GM04504 (cell line): ENCODE results near the gene ZMYND12.
A peak's percentile ranks its signal among the peaks of the same experiment; 100 is the strongest.
"Not testable (repeated sequence)": the region's sequence is repeated elsewhere in the genome, so short reads cannot be mapped to it uniquely, and the experiment has no call there.

Source experiments
- DNase-seq: peaks from one replicate; pipeline ENCODE4 v3.0.0-alpha.2; 2012; ENCODE audit warnings: low read depth

Gene ZMYND12, protein sequence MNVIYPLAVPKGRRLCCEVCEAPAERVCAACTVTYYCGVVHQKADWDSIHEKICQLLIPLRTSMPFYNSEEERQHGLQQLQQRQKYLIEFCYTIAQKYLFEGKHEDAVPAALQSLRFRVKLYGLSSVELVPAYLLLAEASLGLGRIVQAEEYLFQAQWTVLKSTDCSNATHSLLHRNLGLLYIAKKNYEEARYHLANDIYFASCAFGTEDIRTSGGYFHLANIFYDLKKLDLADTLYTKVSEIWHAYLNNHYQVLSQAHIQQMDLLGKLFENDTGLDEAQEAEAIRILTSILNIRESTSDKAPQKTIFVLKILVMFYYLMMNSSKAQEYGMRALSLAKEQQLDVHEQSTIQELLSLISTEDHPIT

GRCh38 chr1:42456010-42456753, at the start of gene ZMYND12, which contains the start of gene PPCS:
TSS of gene ZMYND12 (minus strand) at chr1:42456022. CDS start at chr1:42455997, 25 bp downstream.
TSS of gene PPCS (plus strand) at chr1:42456543. CDS start at chr1:42456566, 23 bp downstream.
- peak; percentile 76 for DNase-seq

- DNase-seq: no peak
Observed at GRCh38 chr1:42504535-42505128, 48.8 kb upstream of the ZMYND12 start.

GRCh38 chr1:42502031-42502430, 46.2 kb upstream of the ZMYND12 start:
- not testable (repeated sequence) for DNase-seq

GRCh38 chr1:42490237-42490636, 34.4 kb upstream of the ZMYND12 start:
- no peak for DNase-seq

GRCh38 chr1:42484382-42484781, 28.6 kb upstream of the ZMYND12 start:
- DNase-seq: peak; percentile 73

- DNase-seq: no peak
Observed at GRCh38 chr1:42482635-42483153, 26.9 kb upstream of the ZMYND12 start.

DNA sequence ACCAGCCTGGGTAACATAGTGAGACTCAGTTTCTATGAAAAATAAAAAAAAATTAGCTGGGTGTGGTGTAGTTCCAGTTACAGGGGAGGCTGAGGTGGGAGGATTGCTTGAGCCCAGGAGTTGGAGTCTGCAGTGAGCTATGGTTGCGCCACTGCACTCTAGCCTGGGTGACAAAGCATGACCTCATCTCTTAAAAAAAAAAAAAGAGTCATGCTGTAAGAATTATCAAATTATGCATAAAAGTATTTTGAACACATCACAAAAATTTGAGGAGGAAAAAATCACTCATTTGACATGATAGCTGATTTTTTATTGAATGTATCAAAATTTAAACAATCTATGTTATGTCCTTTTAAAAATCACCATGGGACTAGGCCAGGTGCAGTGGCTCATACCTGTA, 25.1 kb upstream of the ZMYND12 start:
- DNase-seq: no peak

DNA sequence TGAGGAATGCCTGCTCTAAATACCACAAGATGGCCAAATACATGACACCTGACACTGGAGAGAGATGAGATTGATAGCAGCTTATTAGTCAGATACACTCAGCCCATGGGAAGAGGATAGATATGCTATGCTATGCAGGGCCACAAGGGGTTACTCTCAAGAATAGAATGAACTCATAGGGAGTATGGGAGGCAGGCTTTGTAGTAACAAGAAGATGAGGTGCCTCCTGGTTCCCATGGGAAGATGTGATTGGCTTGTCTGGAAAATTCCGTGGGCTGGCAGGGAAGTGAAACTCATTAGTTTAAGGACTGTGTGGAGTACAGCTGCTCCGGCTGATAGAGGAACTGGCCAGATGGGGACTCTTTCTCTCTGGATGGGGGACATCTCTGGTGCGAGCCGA, 23.8 kb upstream of the ZMYND12 start:
- DNase-seq: no peak

GRCh38 chr1:42477775-42478174, 22.0 kb upstream of the ZMYND12 start:
- DNase-seq: no peak

GRCh38 chr1:42477354-42477753, 21.5 kb upstream of the ZMYND12 start:
- DNase-seq: not testable (repeated sequence)

GRCh38 chr1:42476605-42477004, 20.8 kb upstream of the ZMYND12 start:
- no peak for DNase-seq

DNA sequence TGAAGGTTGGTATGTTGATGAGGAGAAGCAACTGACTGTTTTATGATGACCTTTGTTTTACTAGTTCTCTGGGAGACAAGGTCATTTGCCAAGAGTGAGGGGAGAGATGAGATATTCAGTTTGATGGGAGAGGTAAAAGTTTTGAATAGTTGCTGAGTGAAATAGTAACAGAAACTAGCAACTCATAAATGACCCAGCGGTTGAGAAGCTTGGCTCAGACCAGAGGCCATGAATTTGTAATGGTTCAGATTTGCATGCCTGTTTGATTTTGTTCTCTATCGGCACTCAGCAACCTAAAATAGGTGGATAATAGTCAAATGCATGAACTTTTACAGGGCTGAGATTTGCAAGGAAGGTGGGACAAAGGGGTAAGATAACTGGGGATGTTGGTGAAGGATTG, 13.9 kb upstream of the ZMYND12 start:
- DNase-seq: no peak

GRCh38 chr1:42466030-42466429, 10.2 kb upstream of the ZMYND12 start:
- no peak for DNase-seq

DNA sequence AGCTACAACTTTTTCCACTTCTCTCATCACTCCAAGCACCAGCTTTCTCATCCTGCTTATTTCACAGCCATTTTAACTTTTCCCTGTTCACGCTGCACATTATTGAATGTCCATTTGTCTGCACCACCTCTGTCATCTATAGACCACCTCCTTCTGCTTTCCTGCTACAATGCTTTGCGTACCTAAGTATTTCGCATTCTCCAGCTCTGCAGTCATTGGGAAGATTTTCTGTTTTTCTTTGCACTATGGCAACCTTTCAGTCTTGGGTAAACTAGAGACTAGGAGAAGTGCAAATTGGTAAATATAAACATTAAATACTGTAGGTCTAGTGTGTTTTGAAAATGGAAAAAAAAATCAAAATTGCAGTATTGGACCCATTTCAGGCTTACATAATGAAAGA, 8.1 kb upstream of the ZMYND12 start:
- no peak for DNase-seq

- DNase-seq: peak; percentile 95
Observed at GRCh38 chr1:42462828-42463763, 7.3 kb upstream of the ZMYND12 start, which contains the start of gene CCDC30. TSS of gene CCDC30 (plus strand) at chr1:42463286. CDS start at chr1:42480552, 17,266 bp downstream.

GRCh38 chr1:42461196-42461595, 5.4 kb upstream of the ZMYND12 start:
- no peak for DNase-seq

DNA sequence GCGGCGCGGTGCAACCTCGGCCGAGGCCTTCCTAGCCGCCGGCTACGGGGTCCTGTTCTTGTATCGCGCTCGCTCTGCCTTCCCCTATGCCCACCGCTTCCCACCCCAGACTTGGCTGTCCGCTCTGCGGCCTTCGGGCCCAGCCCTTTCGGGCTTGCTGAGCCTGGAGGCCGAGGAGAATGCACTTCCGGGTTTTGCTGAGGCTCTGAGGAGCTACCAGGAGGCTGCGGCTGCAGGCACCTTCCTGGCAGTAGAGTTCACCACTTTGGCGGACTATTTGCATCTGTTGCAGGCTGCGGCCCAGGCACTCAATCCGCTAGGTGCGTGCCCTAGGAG, 900 bp upstream of the ZMYND12 start:
- DNase-seq: peak; percentile 25

DNA sequence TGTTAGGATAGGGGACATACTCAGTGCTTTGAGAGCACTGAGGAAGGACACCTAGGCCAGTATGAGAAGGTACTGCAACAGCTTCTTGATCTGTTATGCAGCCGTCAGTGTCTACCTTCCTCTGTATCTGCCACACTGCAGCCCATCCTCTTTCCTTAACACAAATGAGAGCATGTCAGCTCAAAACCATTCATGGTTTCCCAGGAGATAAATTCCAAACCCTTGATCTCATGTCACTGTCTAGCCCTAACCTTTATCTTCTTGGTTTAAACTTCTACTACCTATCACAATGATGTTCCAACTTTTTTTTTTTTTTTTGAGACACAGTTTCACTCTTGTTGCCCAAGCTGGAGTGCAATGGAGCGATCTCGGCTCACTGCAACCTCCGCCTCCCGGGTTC, 1.4 kb downstream of the ZMYND12 start:
- no peak for DNase-seq

- DNase-seq: no peak
Observed at GRCh38 chr1:42453386-42453785, 2.4 kb downstream of the ZMYND12 start.

GRCh38 chr1:42450061-42450460, 5.8 kb downstream of the ZMYND12 start:
- no peak for DNase-seq

DNA sequence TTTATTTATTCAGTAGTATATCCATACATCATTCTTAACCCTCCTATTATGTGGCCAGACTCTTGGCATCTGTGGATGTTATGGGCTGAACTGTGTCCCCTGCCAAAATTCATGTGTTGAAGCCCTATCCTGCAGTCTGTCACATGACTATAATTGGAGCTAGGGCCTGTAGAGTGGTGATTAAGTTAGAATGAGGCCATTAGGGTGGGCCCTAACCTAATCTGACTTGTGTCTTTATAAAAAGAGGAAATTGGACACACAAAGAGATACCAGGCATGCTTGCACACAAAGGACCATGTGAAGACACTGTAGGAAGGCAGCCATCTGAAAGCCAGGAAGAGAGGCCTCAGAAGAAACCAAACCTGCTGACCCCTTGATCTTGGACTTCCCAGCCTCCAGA, 6.6 kb downstream of the ZMYND12 start:
- DNase-seq: no peak

DNA sequence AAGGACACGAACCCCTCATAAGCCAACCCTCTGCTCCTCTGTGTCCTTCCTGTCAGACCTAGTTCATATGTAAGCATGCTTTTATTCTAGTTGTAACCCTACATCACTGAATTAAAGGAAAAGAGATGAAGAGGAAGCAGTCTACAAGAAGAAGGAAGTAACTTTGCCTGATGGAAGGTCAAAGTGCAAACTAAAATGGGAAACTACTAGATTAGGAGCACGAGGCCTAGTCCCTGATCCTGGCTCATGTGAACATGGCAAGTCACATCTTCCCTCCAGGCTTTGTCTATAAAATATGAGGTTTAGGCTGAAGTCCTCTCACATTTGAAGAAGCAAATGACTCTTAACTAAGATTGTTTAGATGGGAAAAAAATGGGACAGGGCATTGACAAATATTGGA, 13.2 kb downstream of the ZMYND12 start:
- no peak for DNase-seq
